SU-DHL-6 (cell line): Measurements from ENCODE around the gene SRP14.

ENCODE experiments used
- H2AFZ ChIP-seq: fragments of 200-600 bp; sonication (generic); 2 replicates; pipeline ENCODE4 v1.6.1; 2014; ENCODE audit warnings: low read depth, mild to moderate bottlenecking, moderate library complexity, mixed read lengths, antibody characterized with exemption, low read length; ENCODE audit not compliant: severe bottlenecking
- H3F3A ChIP-seq: fragments of 200-600 bp; shearing (Covaris generic); 2 replicates; pipeline ENCODE4 v1.6.0; 2016; ENCODE audit warnings: antibody characterized with exemption, mild to moderate bottlenecking; ENCODE audit not compliant: insufficient read depth
- H3K27ac ChIP-seq: fragments of 200-600 bp; sonication (generic); 2 replicates; pipeline ENCODE4 v1.5.1; 2016; ENCODE audit warnings: low read depth, mild to moderate bottlenecking, low read length, moderate library complexity, mixed read lengths
- H3K27me3 ChIP-seq: fragments of 200-600 bp; sonication (generic), shearing (Covaris generic); 2 replicates; pipeline ENCODE4 v1.6.0; 2014; ENCODE audit warnings: mild to moderate bottlenecking, low read length
- H3K36me3 ChIP-seq: fragments of 200-600 bp; sonication (generic); 2 replicates; pipeline ENCODE4 v1.6.1; 2014; ENCODE audit warnings: mild to moderate bottlenecking, low read length, mixed read lengths
- H3K4me2 ChIP-seq: fragments of 300-600, 200-600 bp; shearing (Covaris generic), sonication (generic); 2 replicates; pipeline ENCODE4 v1.6.0; 2014; ENCODE audit warnings: low read length, low read depth, mild to moderate bottlenecking; ENCODE audit not compliant: poor library complexity, severe bottlenecking
- H3K4me3 ChIP-seq: fragments of 200-600 bp; sonication (generic); 2 replicates; pipeline ENCODE4 v1.5.1; 2014; ENCODE audit warnings: antibody characterized with exemption, low read length, mild to moderate bottlenecking, mixed read lengths; ENCODE audit not compliant: insufficient read depth, poor library complexity, severe bottlenecking
- H3K79me2 ChIP-seq: fragments of 200-600 bp; sonication (generic); 2 replicates; pipeline ENCODE4 v1.6.1; 2014; ENCODE audit warnings: mild to moderate bottlenecking, low read length, moderate library complexity; ENCODE audit not compliant: insufficient read depth
- H3K9ac ChIP-seq: fragments of 200-600 bp; sonication (generic); 2 replicates; pipeline ENCODE4 v1.7.0; 2014; ENCODE audit warnings: mild to moderate bottlenecking, low read length
- H3K9me2 ChIP-seq: fragments of 200-600 bp; sonication (generic); replicated peaks from 2 replicates; pipeline ENCODE4 v1.6.1; 2014; ENCODE audit warnings: low read length; ENCODE audit not compliant: insufficient read depth
- H3K9me3 ChIP-seq: fragments of 200-600 bp; sonication (generic); 2 replicates; pipeline ENCODE4 v1.6.1; 2014; ENCODE audit warnings: low read length, mixed read lengths; ENCODE audit not compliant: insufficient read depth
- H4K20me1 ChIP-seq: fragments of 200-600 bp; sonication (generic); 2 replicates; pipeline ENCODE4 v1.6.1; 2014; ENCODE audit warnings: low read depth, mild to moderate bottlenecking, antibody characterized with exemption, low read length, moderate library complexity, mixed read lengths
- EZH2phosphoT487 ChIP-seq: fragments of 200-600 bp; sonication (generic), shearing (Covaris generic); conservative IDR thresholded peaks from 2 replicates; pipeline ENCODE4 v1.6.1; 2018; ENCODE audit warnings: mild to moderate bottlenecking, antibody characterized with exemption, low read length, moderate library complexity, mixed read lengths
- TF ChIP-seq, protein P1 (sequence below): fragments of 200-600 bp; sonication (generic); IDR thresholded peaks from one replicate; pipeline ENCODE4 v1.5.1; 2017; ENCODE audit warnings: antibody characterized with exemption, mild to moderate bottlenecking, low read length, moderate library complexity; ENCODE audit not compliant: insufficient read depth, poor library complexity, severe bottlenecking

SRP14 gene

DNA sequence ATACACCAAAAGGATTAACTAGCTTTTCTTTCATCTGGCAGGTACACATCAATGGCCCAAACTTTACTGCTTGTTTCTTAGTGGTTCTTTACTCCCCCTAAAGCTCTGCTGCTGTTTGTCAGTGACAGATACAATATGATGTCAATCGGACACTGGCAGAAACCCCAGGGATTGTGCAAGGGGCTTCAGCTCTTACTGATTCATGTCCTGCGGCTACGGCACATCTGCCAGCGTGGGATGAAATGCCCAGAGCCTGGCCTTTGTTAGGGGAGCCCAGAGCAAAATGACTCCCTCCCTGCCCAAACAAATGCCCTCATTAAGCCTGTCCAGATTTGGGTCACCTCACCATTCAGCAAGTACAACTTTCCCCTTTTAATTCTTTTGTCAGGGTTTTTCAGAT lies 28.3 kb downstream of the SRP14 start:
- TF ChIP-seq, protein P1, sequence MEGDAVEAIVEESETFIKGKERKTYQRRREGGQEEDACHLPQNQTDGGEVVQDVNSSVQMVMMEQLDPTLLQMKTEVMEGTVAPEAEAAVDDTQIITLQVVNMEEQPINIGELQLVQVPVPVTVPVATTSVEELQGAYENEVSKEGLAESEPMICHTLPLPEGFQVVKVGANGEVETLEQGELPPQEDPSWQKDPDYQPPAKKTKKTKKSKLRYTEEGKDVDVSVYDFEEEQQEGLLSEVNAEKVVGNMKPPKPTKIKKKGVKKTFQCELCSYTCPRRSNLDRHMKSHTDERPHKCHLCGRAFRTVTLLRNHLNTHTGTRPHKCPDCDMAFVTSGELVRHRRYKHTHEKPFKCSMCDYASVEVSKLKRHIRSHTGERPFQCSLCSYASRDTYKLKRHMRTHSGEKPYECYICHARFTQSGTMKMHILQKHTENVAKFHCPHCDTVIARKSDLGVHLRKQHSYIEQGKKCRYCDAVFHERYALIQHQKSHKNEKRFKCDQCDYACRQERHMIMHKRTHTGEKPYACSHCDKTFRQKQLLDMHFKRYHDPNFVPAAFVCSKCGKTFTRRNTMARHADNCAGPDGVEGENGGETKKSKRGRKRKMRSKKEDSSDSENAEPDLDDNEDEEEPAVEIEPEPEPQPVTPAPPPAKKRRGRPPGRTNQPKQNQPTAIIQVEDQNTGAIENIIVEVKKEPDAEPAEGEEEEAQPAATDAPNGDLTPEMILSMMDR: no peak
- no peak for TF ChIP-seq EZH2phosphoT487
- H3K9me3 ChIP-seq: peaks cover 18% of the 10 kb centered on the region; the same call in 1 of the 2 replicates
- H3K36me3 ChIP-seq: peaks cover 26% of the 10 kb centered on the region
- no peaks in the 10 kb centered on the region for H3K9me2 ChIP-seq
- no peak overlapping the region for H2AFZ ChIP-seq
- H3K27me3 ChIP-seq: no peaks in the 10 kb centered on the region
- no peaks in the 10 kb centered on the region for H4K20me1 ChIP-seq
- H3K79me2 ChIP-seq: no peaks in the 10 kb centered on the region
- no peak overlapping the region for H3K9ac ChIP-seq
- H3K4me3 ChIP-seq: no peak overlapping the region
- no peak overlapping the region for H3K27ac ChIP-seq
- H3F3A ChIP-seq: no peaks in the 10 kb centered on the region
- no peak overlapping the region for H3K4me2 ChIP-seq

DNA sequence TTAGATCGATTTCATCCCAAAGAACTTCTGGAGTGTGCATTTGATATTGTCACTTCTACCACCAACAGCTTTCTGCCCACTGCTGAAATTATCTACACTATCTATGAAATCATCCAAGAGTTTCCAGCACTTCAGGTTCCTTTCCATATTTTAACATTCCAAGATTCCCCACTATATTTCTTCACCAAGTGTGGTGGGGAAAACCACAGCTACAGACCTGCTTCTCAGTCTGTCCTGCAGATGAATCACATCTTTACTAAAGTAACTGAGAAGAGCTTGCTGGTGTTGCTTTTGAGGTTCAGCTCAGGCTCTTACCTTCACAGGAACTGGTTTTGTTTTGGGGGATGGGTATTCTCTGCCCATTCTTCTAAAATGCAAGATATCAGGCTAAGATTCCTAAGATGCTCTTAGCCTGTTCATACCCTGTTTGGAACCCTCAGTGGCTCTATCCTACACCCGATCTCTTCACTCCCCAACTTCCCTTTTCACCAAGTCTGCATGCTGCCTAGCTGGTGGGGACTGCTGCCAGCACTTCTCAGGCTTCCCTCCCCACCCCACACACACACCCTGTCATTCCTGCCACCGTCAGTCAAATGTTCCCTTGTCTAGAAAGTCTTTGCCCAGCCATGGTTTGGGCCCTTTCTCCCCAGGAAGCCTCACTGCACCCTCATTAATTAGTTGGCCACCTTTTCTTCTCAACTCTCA lies 30.8 kb downstream of the SRP14 start:
- peaks cover 18% of the 10 kb centered on the region for H3K36me3 ChIP-seq
- 0 out of 2 replicates have a peak, but pooled peaks cover under 1% of the 10 kb centered on the region for H3K9me3 ChIP-seq
- H3K4me2 ChIP-seq: no peak overlapping the region
- no peaks in the 10 kb centered on the region for H3K9me2 ChIP-seq
- no peak overlapping the region for H3K9ac ChIP-seq
- no peak overlapping the region for H3K4me3 ChIP-seq
- no peaks in the 10 kb centered on the region for H3K79me2 ChIP-seq
- no peaks in the 10 kb centered on the region for H3F3A ChIP-seq
- TF ChIP-seq, protein P1: no peak
- no peak for TF ChIP-seq EZH2phosphoT487
- no peak overlapping the region for H3K27ac ChIP-seq
- H2AFZ ChIP-seq: no peak overlapping the region
- no peaks in the 10 kb centered on the region for H3K27me3 ChIP-seq
- H4K20me1 ChIP-seq: no peaks in the 10 kb centered on the region

DNA sequence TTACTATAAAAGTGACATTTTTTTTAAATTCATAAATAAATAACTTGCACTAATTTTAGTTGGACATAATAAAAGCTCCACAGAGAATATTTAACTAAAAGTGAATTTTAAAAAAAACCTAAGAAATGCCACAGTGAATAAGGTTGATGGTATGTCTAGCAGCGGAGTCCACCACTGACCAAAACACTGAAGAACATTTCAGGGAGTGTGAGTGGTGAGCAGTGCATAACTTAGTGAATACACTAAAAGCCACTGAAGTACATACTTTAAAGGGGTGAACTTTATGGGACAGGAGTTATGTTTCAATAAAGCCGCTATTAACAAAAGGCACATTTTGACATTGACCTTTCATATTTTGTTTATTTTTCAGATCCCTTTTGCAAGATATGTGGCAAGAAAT lies 32.3 kb downstream of the SRP14 start:
- no peak overlapping the region for H3K9ac ChIP-seq
- no peaks in the 10 kb centered on the region for H3K27me3 ChIP-seq
- H3K9me3 ChIP-seq: no peaks in the 10 kb centered on the region
- TF ChIP-seq, protein P1: no peak
- TF ChIP-seq EZH2phosphoT487: no peak
- no peak overlapping the region for H3K4me2 ChIP-seq
- H2AFZ ChIP-seq: no peak overlapping the region
- peaks cover 2% of the 10 kb centered on the region; the same call in 1 of the 2 replicates for H3K36me3 ChIP-seq
- H3K79me2 ChIP-seq: no peaks in the 10 kb centered on the region
- H3K9me2 ChIP-seq: no peaks in the 10 kb centered on the region
- H3K27ac ChIP-seq: no peak overlapping the region
- H3K4me3 ChIP-seq: no peak overlapping the region
- no peaks in the 10 kb centered on the region for H4K20me1 ChIP-seq
- H3F3A ChIP-seq: no peaks in the 10 kb centered on the region; the same call in 1 of the 2 replicates
